WTC11 (cell line): ENCODE measurements around the gene S100G.

Experiments used
- ATF6 ChIP-seq: sonication (generic); formaldehyde crosslinking; IDR thresholded peaks from 2 replicates; pipeline ENCODE4 v1.8.1; 2023; ENCODE audit warnings: mild to moderate bottlenecking, missing genetic modification reagents
- FOXP4 ChIP-seq: sonication (generic); formaldehyde crosslinking; IDR thresholded peaks from 2 replicates; pipeline ENCODE4 v1.8.0; 2022; ENCODE audit warnings: mild to moderate bottlenecking, missing genetic modification reagents
- HMGXB4 ChIP-seq: sonication (generic); formaldehyde crosslinking; IDR thresholded peaks from 2 replicates; pipeline ENCODE4 v1.8.1; 2023; ENCODE audit warnings: mild to moderate bottlenecking, moderate library complexity, missing genetic modification reagents
- IRF2 ChIP-seq: sonication (generic); formaldehyde crosslinking; IDR thresholded peaks from 2 replicates; pipeline ENCODE4 v1.8.0; 2022; ENCODE audit warnings: low read depth, missing genetic modification reagents, borderline replicate concordance
- MAX ChIP-seq: sonication (generic); formaldehyde crosslinking; IDR thresholded peaks from 2 replicates; pipeline ENCODE4 v1.8.0; 2022; ENCODE audit warnings: mild to moderate bottlenecking, missing genetic modification reagents
- MXD4 ChIP-seq: fragments of 250-450 bp; sonication (Bioruptor Pico); IDR thresholded peaks from 2 replicates; pipeline ENCODE4 v1.8.0; 2021; ENCODE audit warnings: mild to moderate bottlenecking, moderate library complexity, borderline replicate concordance
- RELA ChIP-seq: sonication (generic); formaldehyde crosslinking; IDR thresholded peaks from 2 replicates; pipeline ENCODE4 v1.8.1; 2022; ENCODE audit warnings: missing genetic modification reagents, mild to moderate bottlenecking, borderline replicate concordance
- SMAD3 ChIP-seq: sonication (generic); formaldehyde crosslinking; IDR thresholded peaks from 2 replicates; pipeline ENCODE4 v1.8.0; 2022; ENCODE audit warnings: missing genetic modification reagents, mild to moderate bottlenecking, borderline replicate concordance
- SP1 ChIP-seq: sonication (generic); formaldehyde crosslinking; conservative IDR thresholded peaks from 2 replicates; pipeline ENCODE4 v1.8.1; 2022; ENCODE audit warnings: missing genetic modification reagents
- ZNF317 ChIP-seq: sonication (generic); formaldehyde crosslinking; IDR thresholded peaks from 2 replicates; pipeline ENCODE4 v1.8.1; 2023; ENCODE audit warnings: low read depth, mild to moderate bottlenecking, moderate library complexity, missing genetic modification reagents, borderline replicate concordance
- ZNF425 ChIP-seq: fragments of 250-450 bp; sonication (Bioruptor Pico); conservative IDR thresholded peaks from 2 replicates; pipeline ENCODE4 v1.9.0; 2021; ENCODE audit warnings: mild to moderate bottlenecking
- TF ChIP-seq, protein P1 (sequence below): fragments of 200-600 bp; IDR thresholded peaks from 2 replicates; pipeline ENCODE4 v1.8.0; 2022; ENCODE audit warnings: antibody characterized with exemption
- TF ChIP-seq, protein P2 (sequence below): sonication (generic); formaldehyde crosslinking; IDR thresholded peaks from 2 replicates; pipeline ENCODE4 v1.8.0; 2023; ENCODE audit warnings: mild to moderate bottlenecking, missing genetic modification reagents

GRCh38 chrX:16658284-16658683, 8.3 kb downstream of the S100G start:
- TF ChIP-seq, protein P1, sequence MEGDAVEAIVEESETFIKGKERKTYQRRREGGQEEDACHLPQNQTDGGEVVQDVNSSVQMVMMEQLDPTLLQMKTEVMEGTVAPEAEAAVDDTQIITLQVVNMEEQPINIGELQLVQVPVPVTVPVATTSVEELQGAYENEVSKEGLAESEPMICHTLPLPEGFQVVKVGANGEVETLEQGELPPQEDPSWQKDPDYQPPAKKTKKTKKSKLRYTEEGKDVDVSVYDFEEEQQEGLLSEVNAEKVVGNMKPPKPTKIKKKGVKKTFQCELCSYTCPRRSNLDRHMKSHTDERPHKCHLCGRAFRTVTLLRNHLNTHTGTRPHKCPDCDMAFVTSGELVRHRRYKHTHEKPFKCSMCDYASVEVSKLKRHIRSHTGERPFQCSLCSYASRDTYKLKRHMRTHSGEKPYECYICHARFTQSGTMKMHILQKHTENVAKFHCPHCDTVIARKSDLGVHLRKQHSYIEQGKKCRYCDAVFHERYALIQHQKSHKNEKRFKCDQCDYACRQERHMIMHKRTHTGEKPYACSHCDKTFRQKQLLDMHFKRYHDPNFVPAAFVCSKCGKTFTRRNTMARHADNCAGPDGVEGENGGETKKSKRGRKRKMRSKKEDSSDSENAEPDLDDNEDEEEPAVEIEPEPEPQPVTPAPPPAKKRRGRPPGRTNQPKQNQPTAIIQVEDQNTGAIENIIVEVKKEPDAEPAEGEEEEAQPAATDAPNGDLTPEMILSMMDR = no peak
- TF ChIP-seq FOXP4 (no peak), RELA (CRISPR knock-in tag) (no peak), MXD4 (CRISPR knock-in tag) (no peak), IRF2 (no peak), SMAD3 (CRISPR knock-in tag) (no peak), ZNF425 (CRISPR knock-in tag) (no peak), HMGXB4 (CRISPR knock-in tag) (no peak), SP1 (CRISPR knock-in tag) (no peak), MAX (CRISPR knock-in tag) (no peak), ZNF317 (CRISPR knock-in tag) (no peak), ATF6 (CRISPR knock-in tag) (no peak)
- TF ChIP-seq, protein P2, sequence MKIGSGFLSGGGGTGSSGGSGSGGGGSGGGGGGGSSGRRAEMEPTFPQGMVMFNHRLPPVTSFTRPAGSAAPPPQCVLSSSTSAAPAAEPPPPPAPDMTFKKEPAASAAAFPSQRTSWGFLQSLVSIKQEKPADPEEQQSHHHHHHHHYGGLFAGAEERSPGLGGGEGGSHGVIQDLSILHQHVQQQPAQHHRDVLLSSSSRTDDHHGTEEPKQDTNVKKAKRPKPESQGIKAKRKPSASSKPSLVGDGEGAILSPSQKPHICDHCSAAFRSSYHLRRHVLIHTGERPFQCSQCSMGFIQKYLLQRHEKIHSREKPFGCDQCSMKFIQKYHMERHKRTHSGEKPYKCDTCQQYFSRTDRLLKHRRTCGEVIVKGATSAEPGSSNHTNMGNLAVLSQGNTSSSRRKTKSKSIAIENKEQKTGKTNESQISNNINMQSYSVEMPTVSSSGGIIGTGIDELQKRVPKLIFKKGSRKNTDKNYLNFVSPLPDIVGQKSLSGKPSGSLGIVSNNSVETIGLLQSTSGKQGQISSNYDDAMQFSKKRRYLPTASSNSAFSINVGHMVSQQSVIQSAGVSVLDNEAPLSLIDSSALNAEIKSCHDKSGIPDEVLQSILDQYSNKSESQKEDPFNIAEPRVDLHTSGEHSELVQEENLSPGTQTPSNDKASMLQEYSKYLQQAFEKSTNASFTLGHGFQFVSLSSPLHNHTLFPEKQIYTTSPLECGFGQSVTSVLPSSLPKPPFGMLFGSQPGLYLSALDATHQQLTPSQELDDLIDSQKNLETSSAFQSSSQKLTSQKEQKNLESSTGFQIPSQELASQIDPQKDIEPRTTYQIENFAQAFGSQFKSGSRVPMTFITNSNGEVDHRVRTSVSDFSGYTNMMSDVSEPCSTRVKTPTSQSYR (CRISPR knock-in tag) = no peak
